HEK293 (cell line): ENCODE measurements around the gene RASD2.
A peak's percentile ranks its signal among the peaks of the same experiment; 100 is the strongest.

Source experiments
- CTCF ChIA-PET: fragments of 350-600 bp; formaldehyde crosslinking; extraction: SDS; loops from one replicate; lab custom pipeline; 2021; ENCODE audit warnings: antibody characterized with exemption; lab: Yijun Ruan, JAX
- POLR2A ChIA-PET: fragments of 300-600 bp; formaldehyde crosslinking; extraction: SDS; loops from one replicate; lab custom pipeline; 2020; ENCODE audit warnings: antibody characterized with exemption, inconsistent platforms; lab: Yijun Ruan, JAX
- H3K27ac ChIP-seq: fragments of 200-500 bp; sonication (Bioruptor generic); 2 replicates; pipeline ENCODE4 v1.5.1; 2014; ENCODE audit warnings: low read depth, low read length, control low read depth, inconsistent platforms; ENCODE audit errors: extremely low read depth
- H3K36me3 ChIP-seq, 2 experiments: fragments of 200-500 bp in 1 of 2; sonication (Bioruptor generic) in 1 of 2; 1 replicate in 1 of 2; 2 replicates in 1 of 2; pipeline ENCODE4 v1.5.1; 2014 to 2017; ENCODE audit warnings: inconsistent platforms in 2 of 2, low read length in 2 of 2; ENCODE audit not compliant: control insufficient read depth in 2 of 2, insufficient read depth in 1 of 2
- H3K4me1 ChIP-seq: fragments of 200-500 bp; sonication (Bioruptor generic); 2 replicates; pipeline ENCODE4 v1.5.1; 2014; ENCODE audit warnings: mild to moderate bottlenecking, low read length, inconsistent platforms; ENCODE audit not compliant: control insufficient read depth, insufficient read depth
- H3K4me3 ChIP-seq: 2 replicates; pipeline ENCODE4 v1.5.1; 2011; ENCODE audit warnings: low read depth, mild to moderate bottlenecking, control low read depth, low read length, moderate library complexity
- H3K9me3 ChIP-seq: fragments of 200-500 bp; sonication (Bioruptor generic); 2 replicates; pipeline ENCODE4 v1.5.1; 2014; ENCODE audit warnings: low read depth, low read length, inconsistent platforms; ENCODE audit not compliant: control insufficient read depth, insufficient read depth
- PRDM1 ChIP-seq: fragments of 450-650 bp; formaldehyde crosslinking; IDR thresholded peaks from 2 replicates; pipeline ENCODE4; 2016; ENCODE audit warnings: missing biosample characterization, missing genetic modification characterization
- SCRT2 ChIP-seq: fragments of 450-650 bp; formaldehyde crosslinking; IDR thresholded peaks from 2 replicates; pipeline ENCODE4 v1.5.1; 2016; ENCODE audit warnings: missing biosample characterization, missing genetic modification characterization
- SP2 ChIP-seq: fragments of 450-650 bp; formaldehyde crosslinking; IDR thresholded peaks from 2 replicates; pipeline ENCODE4 v1.5.1; 2016; ENCODE audit warnings: missing biosample characterization, missing genetic modification characterization
- ZBTB48 ChIP-seq: fragments of 450-650 bp; formaldehyde crosslinking; IDR thresholded peaks from 2 replicates; pipeline ENCODE4 v1.5.1; 2016; ENCODE audit warnings: missing biosample characterization, missing genetic modification characterization
- ZEB2 ChIP-seq: fragments of 450-650 bp; formaldehyde crosslinking; IDR thresholded peaks from 2 replicates; pipeline ENCODE4 v1.5.1; 2016; ENCODE audit warnings: missing biosample characterization, missing genetic modification characterization
- ZIC2 ChIP-seq: fragments of 450-650 bp; formaldehyde crosslinking; IDR thresholded peaks from 2 replicates; pipeline ENCODE4 v1.5.1; 2016; ENCODE audit warnings: missing biosample characterization, missing genetic modification characterization
- ZNF10 ChIP-seq: fragments of 450-650 bp; formaldehyde crosslinking; IDR thresholded peaks from 2 replicates; pipeline ENCODE4 v1.5.1; 2017; ENCODE audit warnings: missing biosample characterization, missing genetic modification characterization
- ZNF2 ChIP-seq: fragments of 450-650 bp; formaldehyde crosslinking; IDR thresholded peaks from 2 replicates; pipeline ENCODE4 v1.5.1; 2016; ENCODE audit warnings: missing biosample characterization, missing genetic modification characterization
- ZNF266 ChIP-seq: fragments of 450-650 bp; formaldehyde crosslinking; IDR thresholded peaks from 2 replicates; pipeline ENCODE4 v1.5.1; 2016; ENCODE audit warnings: missing biosample characterization, missing genetic modification characterization, low read depth
- ZNF335 ChIP-seq: fragments of 450-650 bp; formaldehyde crosslinking; conservative IDR thresholded peaks from 2 replicates; pipeline ENCODE4 v1.5.1; 2016; ENCODE audit warnings: missing biosample characterization, missing genetic modification characterization
- ZNF555 ChIP-seq: fragments of 450-650 bp; formaldehyde crosslinking; conservative IDR thresholded peaks from 2 replicates; pipeline ENCODE4 v1.5.1; 2017; ENCODE audit warnings: missing biosample characterization, mild to moderate bottlenecking, missing genetic modification characterization, inconsistent platforms
- ZNF707 ChIP-seq: fragments of 450-650 bp; formaldehyde crosslinking; IDR thresholded peaks from 2 replicates; pipeline ENCODE4 v1.5.1; 2016; ENCODE audit warnings: missing biosample characterization, missing genetic modification characterization
- ZNF776 ChIP-seq: fragments of 450-650 bp; formaldehyde crosslinking; IDR thresholded peaks from 2 replicates; pipeline ENCODE4 v1.5.0; 2017; ENCODE audit warnings: missing biosample characterization, missing genetic modification characterization, borderline replicate concordance
- ZNF777 ChIP-seq: fragments of 450-650 bp; formaldehyde crosslinking; IDR thresholded peaks from 2 replicates; pipeline ENCODE4 v1.5.1; 2017; ENCODE audit warnings: missing biosample characterization, missing genetic modification characterization, borderline replicate concordance
- ZNF792 ChIP-seq: fragments of 450-650 bp; formaldehyde crosslinking; IDR thresholded peaks from 2 replicates; pipeline ENCODE4 v1.5.1; 2016; ENCODE audit warnings: missing biosample characterization, missing genetic modification characterization
- ZNF830 ChIP-seq: fragments of 450-650 bp; IDR thresholded peaks from 2 replicates; pipeline ENCODE4 v1.5.0; 2018; ENCODE audit warnings: missing biosample characterization, missing genetic modification characterization, low read depth, mild to moderate bottlenecking, moderate library complexity
- ZSCAN30 ChIP-seq: fragments of 450-650 bp; IDR thresholded peaks from 2 replicates; pipeline ENCODE4 v1.5.1; 2018; ENCODE audit warnings: missing biosample characterization, mild to moderate bottlenecking, missing genetic modification characterization, moderate library complexity
- TF ChIP-seq, protein P1 (sequence below): fragments of 450-650 bp; formaldehyde crosslinking; IDR thresholded peaks from 2 replicates; pipeline ENCODE4 v1.5.1; 2016; ENCODE audit warnings: missing biosample characterization, missing genetic modification characterization
- TF ChIP-seq, protein P2 (sequence below): fragments of 450-650 bp; formaldehyde crosslinking; IDR thresholded peaks from 2 replicates; pipeline ENCODE4 v1.5.1; 2016; ENCODE audit warnings: missing biosample characterization, missing genetic modification characterization
- TF ChIP-seq, protein P3 (sequence below): fragments of 450-650 bp; formaldehyde crosslinking; IDR thresholded peaks from 2 replicates; pipeline ENCODE4 v1.5.1; 2016; ENCODE audit warnings: missing biosample characterization, missing genetic modification characterization, borderline replicate concordance

The RASD2 gene

DNA sequence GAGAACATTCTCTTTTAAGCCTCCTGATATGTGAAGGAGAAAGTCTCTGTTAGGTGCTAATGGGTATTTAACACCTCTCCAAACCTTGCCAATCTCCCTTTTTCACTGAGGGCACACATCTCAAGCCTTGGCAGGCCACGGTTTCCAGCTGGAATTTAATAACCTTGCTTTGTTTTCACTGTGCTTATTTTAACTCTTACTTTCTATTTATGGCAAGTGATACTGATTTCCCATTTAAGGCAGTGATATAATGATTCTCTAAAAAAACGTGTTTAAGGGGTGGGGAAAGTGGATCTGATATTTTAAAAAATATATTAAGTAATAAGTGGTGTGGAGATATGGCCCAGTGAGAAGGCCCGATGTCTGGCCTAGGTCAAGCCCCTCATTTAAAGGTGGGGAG, 1.1 kb upstream of the RASD2 start:
- no peak overlapping the region for H3K27ac ChIP-seq
- no peaks in the 10 kb centered on the region for H3K9me3 ChIP-seq
- TF ChIP-seq ZNF707 (tag by site-specific recombination), result no peak
- peak; percentile 93 for TF ChIP-seq PRDM1 (tag by site-specific recombination)
- POLR2A ChIA-PET, result no interaction called here
- H3K4me3 ChIP-seq, result no peak overlapping the region
- no peaks in the 10 kb centered on the region for H3K36me3 ChIP-seq
- no peaks in the 10 kb centered on the region; the same call in 1 of the 2 replicates for H3K4me1 ChIP-seq
- CTCF ChIA-PET, result interaction anchor here (0.7 to 4.1 kb wide), 7 partner anchors 10 to 58 kb away, joined by 3 to 26 read pairs (median 6); no protein-coding TSS in a partner anchor

DNA sequence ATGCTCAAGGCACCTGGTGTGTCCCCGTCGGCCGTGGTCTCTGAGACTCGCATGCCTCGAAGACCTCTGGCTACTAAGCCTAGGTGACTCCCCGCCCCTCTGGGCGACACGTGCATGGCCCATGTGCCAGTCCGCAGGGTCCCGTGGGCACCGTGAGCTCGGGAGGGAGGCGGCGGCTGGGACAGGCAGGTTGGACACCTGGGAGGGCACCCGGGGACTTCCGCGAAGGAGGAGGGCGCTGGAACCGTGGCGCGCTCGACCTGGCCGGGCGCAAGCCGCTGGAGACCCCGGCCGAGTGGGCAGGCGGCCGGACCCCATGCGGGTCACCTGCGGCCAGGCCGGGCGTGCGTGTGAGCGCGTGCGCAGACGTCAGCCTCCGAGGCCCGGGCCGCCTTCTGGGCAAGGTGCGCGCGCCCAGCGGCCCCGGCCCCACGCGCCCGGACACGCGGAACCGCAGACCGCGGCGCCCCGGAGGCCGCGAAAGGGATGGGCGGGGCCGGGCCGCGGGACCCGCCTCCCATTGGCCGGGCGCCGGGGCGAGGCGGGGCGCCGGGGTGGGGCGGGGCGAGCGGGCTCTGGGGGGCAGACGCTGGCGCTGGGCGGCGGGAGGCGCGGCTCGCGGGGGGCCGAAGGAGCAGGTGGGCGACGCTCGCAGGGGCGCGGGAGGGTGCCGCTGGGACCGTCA, 579 bp upstream of the RASD2 start:
- TF ChIP-seq ZNF2 (no peak), ZNF266 (peak; percentile 32; the same call in 1 of the 2 replicates), ZNF777 (tag by site-specific recombination) (0 out of 2 replicates have a peak, but pooled peaks have one; percentile 40), ZNF776 (tag by site-specific recombination) (no peak), ZNF555 (tag by site-specific recombination) (no peak), ZEB2 (tag by site-specific recombination) (no peak), ZIC2 (tag by site-specific recombination) (peak; percentile 42), ZBTB48 (tag by site-specific recombination) (peak; percentile 38; the same call in 1 of the 2 replicates), ZNF10 (tag by site-specific recombination) (no peak), SP2 (peak; percentile 20; the same call in 1 of the 2 replicates), ZNF830 (tag by site-specific recombination) (no peak), ZSCAN30 (tag by site-specific recombination) (peak; percentile 43; the same call in 1 of the 2 replicates)
- TF ChIP-seq, protein P1, sequence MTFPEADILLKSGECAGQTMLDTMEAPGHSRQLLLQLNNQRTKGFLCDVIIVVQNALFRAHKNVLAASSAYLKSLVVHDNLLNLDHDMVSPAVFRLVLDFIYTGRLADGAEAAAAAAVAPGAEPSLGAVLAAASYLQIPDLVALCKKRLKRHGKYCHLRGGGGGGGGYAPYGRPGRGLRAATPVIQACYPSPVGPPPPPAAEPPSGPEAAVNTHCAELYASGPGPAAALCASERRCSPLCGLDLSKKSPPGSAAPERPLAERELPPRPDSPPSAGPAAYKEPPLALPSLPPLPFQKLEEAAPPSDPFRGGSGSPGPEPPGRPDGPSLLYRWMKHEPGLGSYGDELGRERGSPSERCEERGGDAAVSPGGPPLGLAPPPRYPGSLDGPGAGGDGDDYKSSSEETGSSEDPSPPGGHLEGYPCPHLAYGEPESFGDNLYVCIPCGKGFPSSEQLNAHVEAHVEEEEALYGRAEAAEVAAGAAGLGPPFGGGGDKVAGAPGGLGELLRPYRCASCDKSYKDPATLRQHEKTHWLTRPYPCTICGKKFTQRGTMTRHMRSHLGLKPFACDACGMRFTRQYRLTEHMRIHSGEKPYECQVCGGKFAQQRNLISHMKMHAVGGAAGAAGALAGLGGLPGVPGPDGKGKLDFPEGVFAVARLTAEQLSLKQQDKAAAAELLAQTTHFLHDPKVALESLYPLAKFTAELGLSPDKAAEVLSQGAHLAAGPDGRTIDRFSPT (tag by site-specific recombination), result peak; percentile 64; the same call in 1 of the 2 replicates
- TF ChIP-seq, protein P2, sequence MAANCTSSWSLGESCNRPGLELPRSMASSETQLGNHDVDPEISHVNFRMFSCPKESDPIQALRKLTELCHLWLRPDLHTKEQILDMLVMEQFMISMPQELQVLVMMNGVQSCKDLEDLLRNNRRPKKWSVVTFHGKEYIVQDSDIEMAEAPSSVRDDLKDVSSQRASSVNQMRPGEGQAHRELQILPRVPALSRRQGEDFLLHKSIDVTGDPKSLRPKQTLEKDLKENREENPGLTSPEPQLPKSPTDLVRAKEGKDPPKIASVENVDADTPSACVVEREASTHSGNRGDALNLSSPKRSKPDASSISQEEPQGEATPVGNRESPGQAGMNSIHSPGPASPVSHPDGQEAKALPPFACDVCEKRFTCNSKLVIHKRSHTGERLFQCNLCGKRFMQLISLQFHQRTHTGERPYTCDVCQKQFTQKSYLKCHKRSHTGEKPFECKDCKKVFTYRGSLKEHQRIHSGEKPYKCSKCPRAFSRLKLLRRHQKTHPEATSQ (tag by site-specific recombination), result no peak
- POLR2A ChIA-PET, result interaction anchor here (2.1 kb wide), 1 partner anchor 13 kb away, joined by 11 read pairs; no protein-coding TSS in a partner anchor
- Histone ChIP-seq H3K4me3 (peak overlapping the region; percentile 56), H3K4me1 (no peaks in the 10 kb centered on the region; the same call in 1 of the 2 replicates), H3K27ac (peak overlapping the region; percentile 28; the same call in 1 of the 2 replicates), H3K36me3 (no peaks in the 10 kb centered on the region), H3K9me3 (no peaks in the 10 kb centered on the region)
- CTCF ChIA-PET, result interaction anchor here (0.7 to 4.1 kb wide), 8 partner anchors 11 to 42 kb away, joined by 3 to 26 read pairs (median 6); no protein-coding TSS in a partner anchor

DNA sequence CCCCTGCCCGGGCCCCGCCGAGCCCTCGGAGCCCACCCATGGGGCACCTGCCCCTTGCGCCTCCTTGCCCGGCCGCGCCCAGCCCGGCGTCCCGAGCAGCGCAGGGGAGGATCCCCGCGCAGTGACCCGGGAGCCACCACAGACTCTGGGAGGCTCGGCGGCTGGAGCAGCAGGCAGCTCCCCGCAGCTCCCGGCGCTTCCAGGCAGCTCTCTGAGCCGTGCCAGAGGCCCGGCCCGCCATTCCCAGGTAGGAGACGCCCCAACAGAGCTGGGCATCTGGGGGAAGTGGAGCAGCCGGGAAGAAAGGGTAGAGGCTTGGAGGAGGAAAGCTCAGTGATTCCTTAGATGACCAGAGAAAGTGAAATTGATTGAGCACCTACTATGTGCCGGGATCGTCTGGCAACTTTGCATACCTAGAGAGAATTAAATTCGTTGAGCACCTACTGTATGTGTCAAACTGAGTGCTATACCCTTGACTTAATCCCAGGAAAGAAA, 670 bp downstream of the RASD2 start:
- H3K36me3 ChIP-seq, result no peaks in the 10 kb centered on the region
- CTCF ChIA-PET, result interaction anchor here (0.6 to 3.5 kb wide), 6 partner anchors 10 to 112 kb away, joined by 3 to 26 read pairs (median 6); no protein-coding TSS in a partner anchor
- no peaks in the 10 kb centered on the region for H3K9me3 ChIP-seq
- H3K4me1 ChIP-seq, result no peaks in the 10 kb centered on the region; the same call in 1 of the 2 replicates
- H3K27ac ChIP-seq, result peak overlapping the region; percentile 7; the same call in 1 of the 2 replicates
- H3K4me3 ChIP-seq, result peak overlapping the region; percentile 56
- POLR2A ChIA-PET, result interaction anchor here (1.0 to 2.1 kb wide), 4 partner anchors 12 to 242 kb away, joined by 3 to 11 read pairs (median 4); partner anchors contain the start of gene TOM1
- 0 out of 2 replicates have a peak, but pooled peaks have one; percentile 27 for TF ChIP-seq ZNF335 (tag by site-specific recombination)
- TF ChIP-seq, protein P3, sequence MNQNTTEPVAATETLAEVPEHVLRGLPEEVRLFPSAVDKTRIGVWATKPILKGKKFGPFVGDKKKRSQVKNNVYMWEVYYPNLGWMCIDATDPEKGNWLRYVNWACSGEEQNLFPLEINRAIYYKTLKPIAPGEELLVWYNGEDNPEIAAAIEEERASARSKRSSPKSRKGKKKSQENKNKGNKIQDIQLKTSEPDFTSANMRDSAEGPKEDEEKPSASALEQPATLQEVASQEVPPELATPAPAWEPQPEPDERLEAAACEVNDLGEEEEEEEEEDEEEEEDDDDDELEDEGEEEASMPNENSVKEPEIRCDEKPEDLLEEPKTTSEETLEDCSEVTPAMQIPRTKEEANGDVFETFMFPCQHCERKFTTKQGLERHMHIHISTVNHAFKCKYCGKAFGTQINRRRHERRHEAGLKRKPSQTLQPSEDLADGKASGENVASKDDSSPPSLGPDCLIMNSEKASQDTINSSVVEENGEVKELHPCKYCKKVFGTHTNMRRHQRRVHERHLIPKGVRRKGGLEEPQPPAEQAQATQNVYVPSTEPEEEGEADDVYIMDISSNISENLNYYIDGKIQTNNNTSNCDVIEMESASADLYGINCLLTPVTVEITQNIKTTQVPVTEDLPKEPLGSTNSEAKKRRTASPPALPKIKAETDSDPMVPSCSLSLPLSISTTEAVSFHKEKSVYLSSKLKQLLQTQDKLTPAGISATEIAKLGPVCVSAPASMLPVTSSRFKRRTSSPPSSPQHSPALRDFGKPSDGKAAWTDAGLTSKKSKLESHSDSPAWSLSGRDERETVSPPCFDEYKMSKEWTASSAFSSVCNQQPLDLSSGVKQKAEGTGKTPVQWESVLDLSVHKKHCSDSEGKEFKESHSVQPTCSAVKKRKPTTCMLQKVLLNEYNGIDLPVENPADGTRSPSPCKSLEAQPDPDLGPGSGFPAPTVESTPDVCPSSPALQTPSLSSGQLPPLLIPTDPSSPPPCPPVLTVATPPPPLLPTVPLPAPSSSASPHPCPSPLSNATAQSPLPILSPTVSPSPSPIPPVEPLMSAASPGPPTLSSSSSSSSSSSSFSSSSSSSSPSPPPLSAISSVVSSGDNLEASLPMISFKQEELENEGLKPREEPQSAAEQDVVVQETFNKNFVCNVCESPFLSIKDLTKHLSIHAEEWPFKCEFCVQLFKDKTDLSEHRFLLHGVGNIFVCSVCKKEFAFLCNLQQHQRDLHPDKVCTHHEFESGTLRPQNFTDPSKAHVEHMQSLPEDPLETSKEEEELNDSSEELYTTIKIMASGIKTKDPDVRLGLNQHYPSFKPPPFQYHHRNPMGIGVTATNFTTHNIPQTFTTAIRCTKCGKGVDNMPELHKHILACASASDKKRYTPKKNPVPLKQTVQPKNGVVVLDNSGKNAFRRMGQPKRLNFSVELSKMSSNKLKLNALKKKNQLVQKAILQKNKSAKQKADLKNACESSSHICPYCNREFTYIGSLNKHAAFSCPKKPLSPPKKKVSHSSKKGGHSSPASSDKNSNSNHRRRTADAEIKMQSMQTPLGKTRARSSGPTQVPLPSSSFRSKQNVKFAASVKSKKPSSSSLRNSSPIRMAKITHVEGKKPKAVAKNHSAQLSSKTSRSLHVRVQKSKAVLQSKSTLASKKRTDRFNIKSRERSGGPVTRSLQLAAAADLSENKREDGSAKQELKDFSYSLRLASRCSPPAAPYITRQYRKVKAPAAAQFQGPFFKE (tag by site-specific recombination), result no peak
- TF ChIP-seq SCRT2, result no peak
- TF ChIP-seq ZNF792 (tag by site-specific recombination), result no peak
- TF ChIP-seq ZSCAN30 (tag by site-specific recombination), result 0 out of 2 replicates have a peak, but pooled peaks have one; percentile 40
